H1 (cell line): Measurements from ENCODE around the gene PCF11.

Experiments used
- BRCA1 ChIP-seq: IDR thresholded peaks from 2 replicates; pipeline ENCODE4 v1.6.1; 2012; ENCODE audit warnings: low read depth, low read length, improper control_type of control experiment
- EP300 ChIP-seq, 2 experiments: IDR thresholded peaks; 1 replicate in 1 of 2; 2 replicates in 1 of 2; pipeline ENCODE4 v1.6.1; 2011 to 2012; ENCODE audit warnings: low read depth in 2 of 2, low read length in 2 of 2, mild to moderate bottlenecking in 2 of 2, borderline replicate concordance in 1 of 2, inconsistent platforms in 1 of 2, moderate library complexity in 1 of 2
- EZH2 ChIP-seq: fragments of 200-600 bp; sonication (generic); IDR thresholded peaks from 2 replicates; pipeline ENCODE4 v1.7.1; 2012; ENCODE audit warnings: low read depth, mild to moderate bottlenecking, moderate library complexity, low read length, inconsistent platforms; ENCODE audit not compliant: severe bottlenecking
- HDAC2 ChIP-seq, 2 experiments: fragments of 300-600 bp in 1 of 2; sonication (generic) in 1 of 2; IDR thresholded peaks; 2 replicates each; pipeline ENCODE4 v1.6.1; 2011 to 2012; ENCODE audit warnings: low read depth in 2 of 2, low read length in 2 of 2, mild to moderate bottlenecking in 2 of 2, moderate library complexity in 2 of 2, borderline replicate concordance in 1 of 2, inconsistent platforms in 1 of 2
- JUND ChIP-seq: IDR thresholded peaks from 2 replicates; pipeline ENCODE4 v1.6.1; 2011; ENCODE audit warnings: mild to moderate bottlenecking, improper control_type of control experiment, low read length
- PHF8 ChIP-seq: fragments of 200-600 bp; sonication (generic); conservative IDR thresholded peaks from 2 replicates; pipeline ENCODE4 v1.7.1; 2012; ENCODE audit warnings: low read depth, mild to moderate bottlenecking, inconsistent platforms, low read length, moderate library complexity
- POLR2A ChIP-seq, 2 experiments: IDR thresholded peaks; 1 replicate in 1 of 2; 2 replicates in 1 of 2; pipeline ENCODE4 v1.6.1; 2011; ENCODE audit warnings: low read depth in 2 of 2, low read length in 2 of 2, mild to moderate bottlenecking in 2 of 2; ENCODE audit errors: control extremely low read depth in 1 of 2
- RNF2 ChIP-seq: fragments of 200-900, 300-1000 bp; sonication (generic); IDR thresholded peaks from 2 replicates; pipeline ENCODE4 v1.7.1; 2016; ENCODE audit warnings: borderline replicate concordance, low read depth, mild to moderate bottlenecking, antibody characterized with exemption, low read length; ENCODE audit not compliant: poor library complexity, severe bottlenecking; ENCODE audit errors: missing control alignments
- SUZ12 ChIP-seq: fragments of 200-600 bp; sonication (generic); IDR thresholded peaks from 2 replicates; pipeline ENCODE4 v1.6.1; 2012; ENCODE audit warnings: mild to moderate bottlenecking, inconsistent platforms, low read length, moderate library complexity, mixed read lengths
- TAF1 ChIP-seq: IDR thresholded peaks from 2 replicates; pipeline ENCODE4 v1.6.1; 2011; ENCODE audit warnings: mild to moderate bottlenecking, low read depth, low read length
- TCF12 ChIP-seq: IDR thresholded peaks from 2 replicates; pipeline ENCODE4 v1.6.1; 2011; ENCODE audit warnings: low read depth, mild to moderate bottlenecking, low read length
- ZNF274 ChIP-seq: IDR thresholded peaks from 2 replicates; pipeline ENCODE4 v1.7.0; 2012; ENCODE audit warnings: low read length, borderline replicate concordance; ENCODE audit errors: extremely low read depth
- TF ChIP-seq, protein P1 (sequence below), 3 experiments: IDR thresholded peaks; 1 replicate in 2 of 3; 2 replicates in 1 of 3; pipeline versions ENCODE4 v1.5.1 to v1.6.1; 2011; ENCODE audit warnings: low read length in 3 of 3, mild to moderate bottlenecking in 3 of 3, inconsistent platforms in 2 of 3, low read depth in 1 of 3, moderate library complexity in 1 of 3; ENCODE audit not compliant: insufficient read depth in 1 of 3; ENCODE audit errors: control extremely low read depth in 1 of 3

GRCh38 chr11:83152264-83152663 lies 4.7 kb upstream of the PCF11 start:
- TF ChIP-seq, protein P1, sequence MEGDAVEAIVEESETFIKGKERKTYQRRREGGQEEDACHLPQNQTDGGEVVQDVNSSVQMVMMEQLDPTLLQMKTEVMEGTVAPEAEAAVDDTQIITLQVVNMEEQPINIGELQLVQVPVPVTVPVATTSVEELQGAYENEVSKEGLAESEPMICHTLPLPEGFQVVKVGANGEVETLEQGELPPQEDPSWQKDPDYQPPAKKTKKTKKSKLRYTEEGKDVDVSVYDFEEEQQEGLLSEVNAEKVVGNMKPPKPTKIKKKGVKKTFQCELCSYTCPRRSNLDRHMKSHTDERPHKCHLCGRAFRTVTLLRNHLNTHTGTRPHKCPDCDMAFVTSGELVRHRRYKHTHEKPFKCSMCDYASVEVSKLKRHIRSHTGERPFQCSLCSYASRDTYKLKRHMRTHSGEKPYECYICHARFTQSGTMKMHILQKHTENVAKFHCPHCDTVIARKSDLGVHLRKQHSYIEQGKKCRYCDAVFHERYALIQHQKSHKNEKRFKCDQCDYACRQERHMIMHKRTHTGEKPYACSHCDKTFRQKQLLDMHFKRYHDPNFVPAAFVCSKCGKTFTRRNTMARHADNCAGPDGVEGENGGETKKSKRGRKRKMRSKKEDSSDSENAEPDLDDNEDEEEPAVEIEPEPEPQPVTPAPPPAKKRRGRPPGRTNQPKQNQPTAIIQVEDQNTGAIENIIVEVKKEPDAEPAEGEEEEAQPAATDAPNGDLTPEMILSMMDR (IDR thresholded peaks at IDR 0.05; ENCODE audit: control extremely low read depth in 1 of 3, insufficient read depth in 1 of 3, low read depth in 1 of 3, low read length in 3 of 3), result no peak
- TF ChIP-seq JUND (no peak), TAF1 (no peak), EP300 (IDR thresholded peaks at IDR 0.05; ENCODE audit: borderline replicate concordance in 1 of 2, low read depth in 2 of 2, low read length in 2 of 2) (no peak), SUZ12 (no peak), ZNF274 (no peak), EZH2 (no peak), RNF2 (no peak), POLR2A (IDR thresholded peaks at IDR 0.05; ENCODE audit: control extremely low read depth in 1 of 2, low read depth in 2 of 2, low read length in 2 of 2) (no peak), PHF8 (no peak), BRCA1 (no peak), HDAC2 (IDR thresholded peaks at IDR 0.05; ENCODE audit: borderline replicate concordance in 1 of 2, low read depth in 2 of 2, low read length in 2 of 2) (no peak), TCF12 (no peak)
